Neural cell (in vitro differentiated cells): Measurements from ENCODE around the gene GRWD1. TPM values are rescaled to one million over a fixed set of nuclear protein-coding genes. Genes with fewer than 3 reads are reported as not detected.

Experiments
- H2AFZ ChIP-seq: fragments of 200-600, 300-800 bp; sonication (generic), shearing (Covaris generic); 2 replicates; pipeline ENCODE4 v1.6.0; 2014; ENCODE audit warnings: low read depth, mild to moderate bottlenecking, antibody characterized with exemption, low read length, moderate library complexity
- H3F3A ChIP-seq: fragments of 200-600 bp; shearing (Covaris generic); 2 replicates; pipeline ENCODE4 v1.6.1; 2016; ENCODE audit warnings: mild to moderate bottlenecking, moderate library complexity, mixed read lengths, antibody characterized with exemption, low read length; ENCODE audit not compliant: insufficient read depth, poor library complexity, severe bottlenecking
- H3K27ac ChIP-seq: fragments of 200-600, 300-800 bp; sonication (generic), shearing (Covaris generic); 2 replicates; pipeline ENCODE4 v1.5.1; 2014; ENCODE audit warnings: mild to moderate bottlenecking, low read length, moderate library complexity
- H3K27me3 ChIP-seq: fragments of 300-800, 200-600 bp; sonication (generic), shearing (Covaris generic); 2 replicates; pipeline ENCODE4 v1.6.0; 2014; ENCODE audit warnings: mild to moderate bottlenecking, low read depth, low read length, moderate library complexity; ENCODE audit not compliant: insufficient read depth
- H3K36me3 ChIP-seq: fragments of 300-800, 200-600 bp; sonication (generic), shearing (Covaris generic); 2 replicates; pipeline ENCODE4 v1.5.1; 2014; ENCODE audit warnings: mild to moderate bottlenecking, antibody characterized with exemption, low read length, moderate library complexity; ENCODE audit not compliant: insufficient read depth
- H3K4me2 ChIP-seq: fragments of 300-800, 200-600 bp; sonication (generic), shearing (Covaris generic); 2 replicates; pipeline ENCODE4 v1.6.0; 2014; ENCODE audit warnings: mild to moderate bottlenecking, low read length
- H3K4me3 ChIP-seq: fragments of 300-800, 200-600 bp; sonication (generic), shearing (Covaris generic); 2 replicates; pipeline ENCODE4 v1.5.1; 2014; ENCODE audit warnings: mild to moderate bottlenecking, low read length, moderate library complexity
- H3K79me2 ChIP-seq: fragments of 200-600 bp; shearing (Covaris generic); replicated peaks from 2 replicates; pipeline ENCODE4 v1.6.0; 2014; ENCODE audit warnings: mild to moderate bottlenecking, low read length, moderate library complexity; ENCODE audit not compliant: insufficient read depth
- H3K9ac ChIP-seq: fragments of 300-800, 200-600 bp; sonication (generic), shearing (Covaris generic); 2 replicates; pipeline ENCODE4 v1.6.1; 2016; ENCODE audit warnings: mild to moderate bottlenecking, low read length, mixed read lengths
- H3K9me2 ChIP-seq: fragments of 200-600 bp; shearing (Covaris generic); 2 replicates; pipeline ENCODE4 v1.6.1; 2016; ENCODE audit warnings: mild to moderate bottlenecking, low read length, mixed read lengths; ENCODE audit not compliant: insufficient read depth
- H3K9me3 ChIP-seq: fragments of 200-600, 300-800 bp; sonication (generic), shearing (Covaris generic); 2 replicates; pipeline ENCODE4 v1.6.1; 2016; ENCODE audit warnings: mild to moderate bottlenecking, mixed run types, low read length, moderate library complexity, mixed read lengths
- H4K20me1 ChIP-seq: fragments of 200-600 bp; shearing (Covaris generic); 2 replicates; pipeline ENCODE4 v1.6.1; 2016; ENCODE audit warnings: mild to moderate bottlenecking, mixed run types; ENCODE audit not compliant: insufficient read depth
- EP300 ChIP-seq: fragments of 450-650 bp; conservative IDR thresholded peaks from 2 replicates; pipeline ENCODE4 v1.6.1; 2014; ENCODE audit warnings: antibody characterized with exemption, mild to moderate bottlenecking, moderate library complexity; ENCODE audit not compliant: poor library complexity, severe bottlenecking
- EZH2 ChIP-seq: fragments of 200-600, 300-800 bp; shearing (Covaris generic), sonication (generic); IDR thresholded peaks from 2 replicates; pipeline ENCODE4 v1.6.1; 2014; ENCODE audit warnings: antibody characterized with exemption, low read length, borderline replicate concordance, mild to moderate bottlenecking; ENCODE audit not compliant: insufficient read depth, poor library complexity, severe bottlenecking
- MXI1 ChIP-seq: fragments of 450-650 bp; conservative IDR thresholded peaks from 2 replicates; pipeline ENCODE4 v1.6.1; 2014; ENCODE audit warnings: antibody characterized with exemption, mild to moderate bottlenecking; ENCODE audit not compliant: poor library complexity, severe bottlenecking
- POLR2AphosphoS5 ChIP-seq: IDR thresholded peaks from 2 replicates; pipeline ENCODE4 v1.6.1; 2012
- RAD21 ChIP-seq: fragments of 450-650 bp; conservative IDR thresholded peaks from 2 replicates; pipeline ENCODE4 v1.6.1; 2014; ENCODE audit warnings: antibody characterized with exemption, mild to moderate bottlenecking, moderate library complexity
- SMC3 ChIP-seq: fragments of 450-650 bp; conservative IDR thresholded peaks from 2 replicates; pipeline ENCODE4 v1.6.1; 2014; ENCODE audit warnings: antibody characterized with exemption, mild to moderate bottlenecking, moderate library complexity; ENCODE audit not compliant: poor library complexity
- TAF1 ChIP-seq: IDR thresholded peaks from 2 replicates; pipeline ENCODE4 v1.6.1; 2012; ENCODE audit warnings: low read depth
- polyA plus RNA-seq: library from polyadenylated mRNA; depleted of rRNA; stranded (reverse); fragments of >200 nt; gene quantifications from 2 replicates; pipeline ENCODE4 v1.2.3, GENCODE V29; 2014
- TF ChIP-seq, protein P1 (sequence below): fragments of 450-650 bp; IDR thresholded peaks from 2 replicates; pipeline ENCODE4 v1.5.1; 2014; ENCODE audit warnings: antibody characterized with exemption, mild to moderate bottlenecking, moderate library complexity; ENCODE audit not compliant: poor library complexity, severe bottlenecking
- TF ChIP-seq, protein P2 (sequence below): IDR thresholded peaks from 2 replicates; pipeline ENCODE4 v1.6.1; 2012; ENCODE audit warnings: borderline replicate concordance

GRWD1 gene
- polyA plus RNA-seq, 1 donor from 2014 or later, result 11.8 TPM

DNA sequence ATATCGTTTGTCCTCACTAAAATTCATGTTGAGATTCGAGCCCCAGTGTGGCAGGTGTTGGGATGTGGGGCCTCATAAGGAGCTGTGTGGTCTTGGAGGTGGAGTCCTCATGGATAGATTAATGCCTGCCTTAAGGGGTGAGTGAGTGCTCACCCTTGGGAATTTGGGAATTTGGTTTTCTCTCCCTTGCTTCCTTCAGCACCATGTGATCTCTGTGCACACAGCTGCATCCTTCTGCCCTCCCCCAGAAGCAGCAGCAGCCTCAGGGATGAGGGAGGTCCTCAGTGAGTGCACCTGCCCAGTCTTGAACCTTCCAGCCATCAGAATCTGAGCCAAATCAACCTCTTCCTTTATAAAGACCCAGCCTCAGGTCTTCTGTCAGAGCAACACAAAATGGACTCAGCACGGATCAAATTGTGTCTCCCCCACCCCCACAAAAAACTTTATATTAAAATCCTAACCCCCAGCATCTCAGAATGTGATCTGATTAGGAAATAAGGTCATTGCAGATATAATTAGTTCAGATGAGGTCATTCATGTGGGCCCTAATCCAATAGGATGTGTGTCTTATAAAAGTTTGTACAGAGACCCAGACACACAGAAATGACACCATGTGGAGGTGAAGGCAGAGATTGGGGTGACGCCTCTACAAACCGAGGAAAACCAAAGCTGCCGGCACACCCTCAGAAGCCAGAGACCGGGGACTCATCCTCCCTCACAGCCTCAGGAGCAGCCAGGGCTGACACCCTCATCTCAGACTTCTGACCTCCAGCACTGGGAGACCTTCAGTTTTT lies 36.3 kb downstream of the GRWD1 start:
- Histone ChIP-seq H3K9ac (no peak overlapping the region), H4K20me1 (no peaks in the 10 kb centered on the region), H3K27me3 (no peaks in the 10 kb centered on the region), H2AFZ (no peak overlapping the region), H3K36me3 (no peaks in the 10 kb centered on the region), H3F3A (no peaks in the 10 kb centered on the region), H3K9me3 (no peaks in the 10 kb centered on the region), H3K9me2 (no peaks in the 10 kb centered on the region), H3K4me3 (no peak overlapping the region), H3K27ac (no peak overlapping the region), H3K79me2 (no peaks in the 10 kb centered on the region), H3K4me2 (no peak overlapping the region)
- TF ChIP-seq, protein P1, sequence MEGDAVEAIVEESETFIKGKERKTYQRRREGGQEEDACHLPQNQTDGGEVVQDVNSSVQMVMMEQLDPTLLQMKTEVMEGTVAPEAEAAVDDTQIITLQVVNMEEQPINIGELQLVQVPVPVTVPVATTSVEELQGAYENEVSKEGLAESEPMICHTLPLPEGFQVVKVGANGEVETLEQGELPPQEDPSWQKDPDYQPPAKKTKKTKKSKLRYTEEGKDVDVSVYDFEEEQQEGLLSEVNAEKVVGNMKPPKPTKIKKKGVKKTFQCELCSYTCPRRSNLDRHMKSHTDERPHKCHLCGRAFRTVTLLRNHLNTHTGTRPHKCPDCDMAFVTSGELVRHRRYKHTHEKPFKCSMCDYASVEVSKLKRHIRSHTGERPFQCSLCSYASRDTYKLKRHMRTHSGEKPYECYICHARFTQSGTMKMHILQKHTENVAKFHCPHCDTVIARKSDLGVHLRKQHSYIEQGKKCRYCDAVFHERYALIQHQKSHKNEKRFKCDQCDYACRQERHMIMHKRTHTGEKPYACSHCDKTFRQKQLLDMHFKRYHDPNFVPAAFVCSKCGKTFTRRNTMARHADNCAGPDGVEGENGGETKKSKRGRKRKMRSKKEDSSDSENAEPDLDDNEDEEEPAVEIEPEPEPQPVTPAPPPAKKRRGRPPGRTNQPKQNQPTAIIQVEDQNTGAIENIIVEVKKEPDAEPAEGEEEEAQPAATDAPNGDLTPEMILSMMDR, result no peak
- TF ChIP-seq SMC3 (no peak), RAD21 (no peak), TAF1 (no peak), EZH2 (no peak), EP300 (no peak)
- TF ChIP-seq, protein P2, sequence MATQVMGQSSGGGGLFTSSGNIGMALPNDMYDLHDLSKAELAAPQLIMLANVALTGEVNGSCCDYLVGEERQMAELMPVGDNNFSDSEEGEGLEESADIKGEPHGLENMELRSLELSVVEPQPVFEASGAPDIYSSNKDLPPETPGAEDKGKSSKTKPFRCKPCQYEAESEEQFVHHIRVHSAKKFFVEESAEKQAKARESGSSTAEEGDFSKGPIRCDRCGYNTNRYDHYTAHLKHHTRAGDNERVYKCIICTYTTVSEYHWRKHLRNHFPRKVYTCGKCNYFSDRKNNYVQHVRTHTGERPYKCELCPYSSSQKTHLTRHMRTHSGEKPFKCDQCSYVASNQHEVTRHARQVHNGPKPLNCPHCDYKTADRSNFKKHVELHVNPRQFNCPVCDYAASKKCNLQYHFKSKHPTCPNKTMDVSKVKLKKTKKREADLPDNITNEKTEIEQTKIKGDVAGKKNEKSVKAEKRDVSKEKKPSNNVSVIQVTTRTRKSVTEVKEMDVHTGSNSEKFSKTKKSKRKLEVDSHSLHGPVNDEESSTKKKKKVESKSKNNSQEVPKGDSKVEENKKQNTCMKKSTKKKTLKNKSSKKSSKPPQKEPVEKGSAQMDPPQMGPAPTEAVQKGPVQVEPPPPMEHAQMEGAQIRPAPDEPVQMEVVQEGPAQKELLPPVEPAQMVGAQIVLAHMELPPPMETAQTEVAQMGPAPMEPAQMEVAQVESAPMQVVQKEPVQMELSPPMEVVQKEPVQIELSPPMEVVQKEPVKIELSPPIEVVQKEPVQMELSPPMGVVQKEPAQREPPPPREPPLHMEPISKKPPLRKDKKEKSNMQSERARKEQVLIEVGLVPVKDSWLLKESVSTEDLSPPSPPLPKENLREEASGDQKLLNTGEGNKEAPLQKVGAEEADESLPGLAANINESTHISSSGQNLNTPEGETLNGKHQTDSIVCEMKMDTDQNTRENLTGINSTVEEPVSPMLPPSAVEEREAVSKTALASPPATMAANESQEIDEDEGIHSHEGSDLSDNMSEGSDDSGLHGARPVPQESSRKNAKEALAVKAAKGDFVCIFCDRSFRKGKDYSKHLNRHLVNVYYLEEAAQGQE, result no peak

DNA sequence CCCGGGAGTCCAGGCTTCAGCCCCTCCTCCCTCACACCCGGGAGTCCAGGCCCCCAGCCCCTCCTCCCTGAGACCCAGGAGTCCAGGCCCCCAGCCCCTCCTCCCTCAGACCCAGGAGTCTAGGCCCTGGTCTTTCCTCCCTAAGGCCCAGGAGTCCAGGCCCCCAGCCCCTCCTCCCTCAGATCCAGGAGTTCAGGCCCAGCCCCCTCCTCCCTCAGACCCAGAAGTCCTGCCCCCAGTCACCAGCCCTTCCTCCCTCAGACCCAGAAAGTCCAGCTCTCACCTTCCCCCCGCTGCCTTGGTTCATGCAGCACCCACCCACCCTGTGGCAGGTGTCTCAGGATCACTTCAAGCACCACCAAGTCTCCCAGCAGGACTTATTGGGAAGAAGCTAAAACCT lies 37.5 kb downstream of the GRWD1 start:
- H3K4me3 ChIP-seq, result no peak overlapping the region
- H4K20me1 ChIP-seq, result no peaks in the 10 kb centered on the region
- H3K9me3 ChIP-seq, result no peaks in the 10 kb centered on the region
- no peak overlapping the region for H2AFZ ChIP-seq
- no peak overlapping the region for H3K9ac ChIP-seq
- peak; percentile 17 for TF ChIP-seq POLR2AphosphoS5
- TF ChIP-seq SMC3, result no peak
- TF ChIP-seq, protein P2, result no peak
- no peak for TF ChIP-seq TAF1
- no peak for TF ChIP-seq MXI1
- no peak for TF ChIP-seq RAD21
- H3K27me3 ChIP-seq, result no peaks in the 10 kb centered on the region
- H3K36me3 ChIP-seq, result no peaks in the 10 kb centered on the region
- H3F3A ChIP-seq, result no peaks in the 10 kb centered on the region
- no peaks in the 10 kb centered on the region for H3K79me2 ChIP-seq
- H3K9me2 ChIP-seq, result no peaks in the 10 kb centered on the region
- no peak overlapping the region for H3K27ac ChIP-seq
- no peak overlapping the region for H3K4me2 ChIP-seq
